GM21423 (cell line): ENCODE data around the gene APOA4.

Source experiments
- ATAC-seq: cut with Tn5 transposase; IDR thresholded peaks from one replicate; pipeline ENCODE4 v1.9.1; 2021; ENCODE audit warnings: mild to moderate bottlenecking, moderate library complexity; ENCODE audit not compliant: unreplicated experiment

APOA4 gene

GRCh38 chr11:116782728-116783127 is 40.4 kb downstream of the APOA4 start:
- ATAC-seq = no peak

DNA sequence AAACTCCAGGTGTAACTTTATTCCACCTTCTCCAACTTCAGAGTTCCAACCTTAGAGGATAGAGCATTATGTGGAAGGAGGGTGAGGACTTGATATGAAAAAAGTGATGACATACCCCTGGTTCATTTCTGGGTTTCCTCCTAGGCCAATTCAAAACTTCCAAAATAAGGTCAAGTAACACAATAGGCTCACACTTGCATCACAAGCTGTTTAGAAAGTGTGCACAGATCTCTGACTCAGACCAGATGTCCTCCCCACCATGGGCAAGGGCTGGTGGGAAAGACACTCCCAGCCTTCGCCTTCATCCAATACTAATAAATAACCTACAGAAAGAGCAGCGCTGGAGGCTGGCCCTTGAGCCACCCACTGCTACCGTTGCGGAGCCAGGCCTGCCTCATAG is 44.5 kb downstream of the APOA4 start:
- ATAC-seq = no peak

GRCh38 chr11:116777056-116777455 is 46.0 kb downstream of the APOA4 start:
- no peak for ATAC-seq

DNA sequence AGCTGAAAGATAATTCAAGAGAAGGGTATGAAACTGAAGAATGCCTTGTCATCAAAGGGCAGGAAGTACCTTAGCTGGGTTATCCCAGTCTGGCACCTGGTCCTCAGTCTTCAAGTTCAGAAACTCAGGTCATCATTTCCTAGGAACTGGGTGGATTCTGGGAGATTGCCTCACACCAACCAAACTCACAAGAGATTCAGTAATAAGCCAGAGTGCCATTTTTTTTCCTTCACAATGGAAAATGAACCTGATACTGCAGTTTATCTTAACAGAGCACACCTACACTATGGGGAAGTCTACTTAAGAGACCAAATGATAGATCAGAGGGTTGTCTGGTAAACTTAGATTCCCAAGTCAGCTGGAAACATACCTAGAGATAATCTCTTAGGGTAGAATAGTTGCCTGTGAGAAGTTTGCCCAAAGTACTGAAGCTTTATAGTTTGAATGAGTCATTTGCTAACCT is 46.6 kb downstream of the APOA4 start:
- ATAC-seq = no peak

GRCh38 chr11:116775975-116776374 is 47.1 kb downstream of the APOA4 start:
- no peak for ATAC-seq

DNA sequence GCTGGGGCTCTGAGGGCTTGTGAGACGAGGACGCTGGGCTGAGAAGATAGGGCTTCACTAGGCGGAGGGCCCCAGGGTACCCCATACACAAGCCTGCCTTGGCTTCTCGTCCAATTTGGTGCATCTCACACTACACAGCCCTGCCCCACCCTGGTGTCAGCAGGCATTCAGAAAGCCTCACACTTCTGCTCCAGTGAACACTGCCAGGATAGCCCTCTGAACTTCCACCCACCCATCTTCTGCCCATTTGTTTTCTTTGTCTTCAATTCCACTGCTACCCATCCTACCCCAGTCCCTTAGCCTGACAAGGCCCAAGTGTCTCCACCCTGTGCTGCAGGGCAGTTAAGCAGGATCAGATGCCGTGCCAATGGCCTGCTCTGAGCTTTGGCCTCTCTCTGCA is 48.4 kb downstream of the APOA4 start:
- no peak for ATAC-seq

DNA sequence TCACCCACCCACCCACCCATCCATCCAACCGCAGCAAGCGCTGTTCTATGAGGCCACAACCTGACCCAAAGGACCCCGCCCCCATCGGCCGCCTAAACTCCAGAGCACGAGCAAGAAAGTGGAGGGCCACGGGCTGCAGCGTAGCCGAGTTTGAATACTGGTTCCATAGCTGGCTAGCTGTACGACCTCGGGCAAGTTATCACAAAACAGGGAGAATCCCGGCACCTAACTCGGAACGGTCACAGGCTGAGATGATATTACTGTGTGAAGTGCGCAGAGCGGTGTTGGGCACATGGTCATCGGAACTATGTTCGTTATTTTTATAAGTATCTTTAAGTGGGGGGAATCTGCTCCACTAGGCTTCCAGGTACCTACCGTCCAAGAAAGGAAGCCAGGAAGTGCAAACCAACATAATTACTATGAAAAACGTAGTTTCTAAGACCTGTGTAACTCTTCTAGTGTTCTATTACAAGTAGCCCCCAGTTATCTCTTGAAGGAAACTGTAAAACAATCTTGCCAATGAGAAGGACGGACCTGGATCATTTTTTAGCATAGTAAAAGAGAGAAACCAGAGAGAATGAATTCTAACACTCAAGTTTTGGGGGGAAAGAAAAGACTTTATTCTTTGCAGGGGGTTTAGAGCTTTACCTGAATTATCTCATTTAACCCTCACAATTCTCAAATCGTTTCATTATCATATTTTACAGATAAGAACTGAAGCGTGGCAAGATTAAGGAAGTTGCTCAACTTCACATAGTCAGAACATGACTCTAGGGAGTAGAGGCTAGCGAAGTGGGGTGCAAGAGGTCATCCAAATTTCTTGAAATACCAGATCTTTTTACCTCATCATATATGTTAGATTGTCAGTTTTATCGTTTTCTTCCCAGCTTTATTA is 49.7 kb downstream of the APOA4 start:
- peak; percentile 35 for ATAC-seq

DNA sequence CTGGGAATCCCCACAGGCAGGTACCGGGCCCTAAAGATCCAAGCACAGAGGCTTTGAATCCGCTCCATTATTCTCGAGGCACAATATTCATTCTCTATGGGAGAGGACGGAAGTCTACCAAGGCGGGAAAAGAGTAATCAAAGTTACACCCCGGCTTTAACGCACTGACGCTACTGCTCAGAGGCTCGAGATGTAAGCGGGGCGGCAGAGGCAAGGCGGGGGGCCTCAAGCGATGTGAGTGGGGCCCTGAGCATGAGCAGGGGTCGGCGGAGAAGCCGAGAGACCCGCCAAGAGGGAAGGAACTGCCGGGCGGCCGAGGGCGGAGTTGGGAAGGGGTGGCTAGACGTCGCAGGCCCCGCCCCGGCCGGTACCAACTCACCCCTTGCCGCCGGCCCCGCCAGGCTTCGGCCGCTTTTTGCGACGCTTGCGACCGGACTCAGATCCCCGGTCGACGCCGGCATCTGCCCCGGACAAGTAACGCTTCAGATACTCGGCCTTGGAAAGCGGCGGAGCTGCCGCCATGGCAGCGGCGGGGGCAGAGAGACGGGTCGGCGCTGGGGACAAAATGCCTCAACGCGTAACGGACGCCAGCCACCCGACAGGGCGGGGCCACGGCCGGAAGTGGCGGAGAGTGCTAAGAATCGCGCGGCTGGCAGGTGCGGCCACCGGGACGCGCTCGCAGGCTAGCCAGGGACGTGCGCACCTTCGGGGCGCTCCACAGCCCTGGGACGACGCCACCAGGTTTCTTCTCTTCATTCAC is 50.5 kb downstream of the APOA4 start, which contains the start of gene BUD13:
BUD13 (minus strand) TSS at position 545 of the 760 bp plus-strand sequence; CDS start at position 522, 23 bp downstream.
- ATAC-seq = peak; percentile 87

DNA sequence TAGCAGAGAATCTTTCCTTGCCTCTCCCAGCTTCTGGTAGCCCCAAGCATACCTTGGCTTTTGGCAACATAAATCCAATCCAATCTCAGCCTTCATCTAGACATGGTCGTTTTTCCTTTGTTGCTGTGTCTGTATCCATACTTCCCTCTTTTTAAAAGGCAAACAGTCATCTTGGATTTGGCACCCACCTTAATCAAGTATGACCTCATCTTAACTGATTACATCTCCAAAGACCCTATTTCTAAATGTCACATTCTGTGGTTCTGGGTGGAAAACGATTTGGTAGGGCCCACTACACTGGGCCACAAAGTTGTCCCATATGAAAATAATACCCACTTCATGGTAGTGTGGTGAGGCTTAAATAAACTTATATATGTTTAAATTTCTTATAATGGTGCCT is 51.2 kb downstream of the APOA4 start:
- no peak for ATAC-seq
